Tibial artery (tissue), 4 donors: ENCODE data around the gene PCDHGA12.
"Not testable (repeated sequence)": the region's sequence is repeated elsewhere in the genome, so short reads cannot be mapped to it uniquely, and the experiment has no call there.

Experiments used
- DNase-seq, 2 donors: peaks; one replicate each; pipeline ENCODE4 v3.0.0-alpha.2; 2019
- H3K27ac ChIP-seq, 2 donors: fragments of 200-600 bp; sonication (generic) in 1 of 2; 1 replicate in 1 of 2; 2 replicates in 1 of 2; pipeline ENCODE4 v1.5.1; 2018 to 2019; ENCODE audit warnings: mild to moderate bottlenecking in 1 of 2
- H3K27me3 ChIP-seq, 2 donors: fragments of 200-600 bp; sonication (generic) in 1 of 2; one replicate each; pipeline versions ENCODE4 v1.5.1 to v1.6.0; 2016 to 2019
- H3K36me3 ChIP-seq, 3 donors: fragments of 200-600 bp; sonication (generic) in 2 of 3; one replicate each; pipeline ENCODE4 v1.5.1; 2016 to 2019; ENCODE audit warnings: mild to moderate bottlenecking in 2 of 3
- H3K4me1 ChIP-seq, 4 donors: fragments of 200-600 bp; sonication (generic) in 2 of 4; 1 replicate in 3 of 4; 2 replicates in 1 of 4; pipeline ENCODE4 v1.5.1; 2016 to 2019
- H3K4me3 ChIP-seq, 2 donors: fragments of 200-600 bp; sonication (generic) in 1 of 2; 1 replicate in 1 of 2; 2 replicates in 1 of 2; pipeline ENCODE4 v1.5.1; 2018 to 2019; ENCODE audit warnings: mild to moderate bottlenecking in 2 of 2
- H3K9me3 ChIP-seq, 3 donors: fragments of 200-600 bp; sonication (generic) in 1 of 3; one replicate each; pipeline ENCODE4 v1.5.1; 2016 to 2019
- intact Hi-C: fragments of 100-400 bp; cut with DNase I; formaldehyde crosslinking; loops from one replicate; pipeline ENCODE4 v1.15.0; 2023; ENCODE audit warnings: low total_unique reads
- TF ChIP-seq, protein P1 (sequence below), 2 experiments: fragments of 200-600 bp in 1 of 2; fragments of 450-650 bp in 1 of 2; IDR thresholded peaks; one replicate each; pipeline ENCODE4 v1.5.1; 2017 to 2019; ENCODE audit warnings: antibody characterized with exemption in 2 of 2, mild to moderate bottlenecking in 1 of 2, moderate library complexity in 1 of 2

The PCDHGA12 gene

DNA sequence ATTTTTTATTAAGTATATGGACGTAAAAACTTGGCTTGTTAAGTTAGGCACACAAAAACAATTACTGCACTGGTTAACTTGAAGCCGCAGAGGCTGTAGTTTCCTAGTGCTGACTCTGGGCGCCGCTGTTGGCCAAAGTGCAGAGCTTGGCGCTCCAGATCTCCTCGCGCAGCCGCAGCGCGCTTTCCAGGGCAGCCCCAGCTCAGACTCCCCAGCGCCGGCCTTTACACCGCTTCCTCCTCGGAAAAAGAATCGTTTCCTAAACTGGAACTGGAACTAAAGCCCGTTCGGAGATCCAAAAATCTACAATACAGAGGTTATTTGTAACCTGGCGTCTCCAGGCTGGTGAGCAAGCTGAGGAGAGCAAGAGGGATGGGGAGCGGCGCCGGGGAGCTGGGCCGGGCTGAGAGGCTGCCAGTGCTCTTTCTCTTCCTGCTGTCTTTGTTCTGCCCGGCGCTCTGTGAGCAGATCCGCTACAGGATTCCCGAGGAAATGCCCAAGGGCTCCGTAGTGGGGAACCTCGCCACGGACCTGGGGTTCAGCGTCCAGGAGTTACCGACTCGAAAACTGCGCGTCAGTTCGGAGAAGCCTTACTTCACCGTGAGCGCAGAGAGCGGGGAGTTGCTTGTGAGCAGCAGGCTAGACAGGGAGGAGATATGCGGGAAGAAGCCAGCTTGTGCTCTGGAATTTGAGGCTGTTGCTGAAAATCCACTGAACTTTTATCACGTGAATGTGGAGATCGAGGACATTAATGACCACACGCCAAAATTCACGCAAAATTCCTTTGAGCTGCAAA lies 32.4 kb upstream of the PCDHGA12 start, which contains the start of gene PCDHGB5:
Gene PCDHGB5, plus strand, starts transcription at position 192 of the 796 bp plus-strand sequence. Its CDS starts 181 bp downstream, at position 373.
- Histone ChIP-seq H3K4me3 (peak within 1 kb of the TSS; percentile 31 to 38), H3K36me3 (peaks cover 3 to 50% (median 31%) of the 10 kb centered on the region in 3 donors), H3K9me3 (peaks cover 52 to 98% (median 89%) of the 10 kb centered on the region in 3 donors)
- H3K27me3 ChIP-seq, intact Hi-C loops, H3K4me1 ChIP-seq, DNase-seq, H3K27ac ChIP-seq: not testable (repeated sequence)
- TF ChIP-seq, protein P1, sequence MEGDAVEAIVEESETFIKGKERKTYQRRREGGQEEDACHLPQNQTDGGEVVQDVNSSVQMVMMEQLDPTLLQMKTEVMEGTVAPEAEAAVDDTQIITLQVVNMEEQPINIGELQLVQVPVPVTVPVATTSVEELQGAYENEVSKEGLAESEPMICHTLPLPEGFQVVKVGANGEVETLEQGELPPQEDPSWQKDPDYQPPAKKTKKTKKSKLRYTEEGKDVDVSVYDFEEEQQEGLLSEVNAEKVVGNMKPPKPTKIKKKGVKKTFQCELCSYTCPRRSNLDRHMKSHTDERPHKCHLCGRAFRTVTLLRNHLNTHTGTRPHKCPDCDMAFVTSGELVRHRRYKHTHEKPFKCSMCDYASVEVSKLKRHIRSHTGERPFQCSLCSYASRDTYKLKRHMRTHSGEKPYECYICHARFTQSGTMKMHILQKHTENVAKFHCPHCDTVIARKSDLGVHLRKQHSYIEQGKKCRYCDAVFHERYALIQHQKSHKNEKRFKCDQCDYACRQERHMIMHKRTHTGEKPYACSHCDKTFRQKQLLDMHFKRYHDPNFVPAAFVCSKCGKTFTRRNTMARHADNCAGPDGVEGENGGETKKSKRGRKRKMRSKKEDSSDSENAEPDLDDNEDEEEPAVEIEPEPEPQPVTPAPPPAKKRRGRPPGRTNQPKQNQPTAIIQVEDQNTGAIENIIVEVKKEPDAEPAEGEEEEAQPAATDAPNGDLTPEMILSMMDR (IDR thresholded peaks at IDR 0.05), result peak in 1 of 2 experiments; percentile 44

- no peak overlapping the region for H3K27ac ChIP-seq
- no peaks in the 10 kb centered on the region for H3K4me1 ChIP-seq
- H3K9me3 ChIP-seq, result peaks cover 48 to 98% (median 89%) of the 10 kb centered on the region in 3 donors
- TF ChIP-seq, protein P1 (IDR thresholded peaks at IDR 0.05), result no peak
- H3K36me3 ChIP-seq, result peaks cover 5 to 53% (median 31%) of the 10 kb centered on the region in 3 donors
- DNase-seq, result no peak
- H3K27me3 ChIP-seq, result no peaks in the 10 kb centered on the region
- no peak overlapping the region for H3K4me3 ChIP-seq
- intact Hi-C loops, result no loop called here
Observed at GRCh38 chr5:141398608-141399007, 31.7 kb upstream of the PCDHGA12 start.

DNA sequence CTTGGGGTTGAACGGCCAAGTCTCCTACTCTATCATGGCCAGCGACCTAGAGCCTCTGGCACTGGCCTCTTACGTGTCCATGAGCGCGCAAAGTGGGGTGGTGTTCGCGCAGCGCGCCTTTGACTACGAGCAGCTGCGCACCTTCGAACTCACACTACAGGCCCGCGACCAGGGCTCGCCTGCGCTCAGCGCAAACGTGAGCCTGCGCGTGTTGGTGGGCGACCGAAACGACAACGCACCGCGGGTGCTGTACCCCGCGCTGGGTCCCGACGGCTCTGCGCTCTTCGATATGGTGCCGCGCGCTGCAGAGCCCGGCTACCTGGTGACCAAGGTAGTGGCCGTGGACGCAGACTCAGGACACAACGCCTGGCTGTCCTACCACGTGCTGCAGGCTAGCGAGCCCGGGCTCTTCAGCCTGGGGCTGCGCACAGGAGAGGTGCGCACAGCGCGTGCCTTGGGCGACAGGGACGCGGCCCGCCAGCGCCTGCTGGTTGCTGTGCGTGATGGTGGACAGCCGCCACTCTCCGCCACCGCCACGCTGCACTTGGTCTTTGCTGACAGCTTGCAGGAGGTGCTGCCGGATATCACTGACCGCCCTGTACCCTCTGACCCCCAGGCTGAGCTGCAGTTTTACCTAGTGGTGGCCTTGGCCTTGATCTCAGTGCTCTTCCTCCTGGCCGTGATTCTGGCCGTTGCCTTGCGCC lies 30.6 kb upstream of the PCDHGA12 start:
- peak in 1 of 2 donors; percentile 43 for DNase-seq
- Histone ChIP-seq H3K9me3 (peaks cover 40 to 98% (median 89%) of the 10 kb centered on the region in 3 donors), H3K4me3 (no peak overlapping the region), H3K4me1 (no peaks in the 10 kb centered on the region), H3K27me3 (no peaks in the 10 kb centered on the region), H3K27ac (no peak overlapping the region), H3K36me3 (peaks cover 6 to 54% (median 37%) of the 10 kb centered on the region in 3 donors)
- intact Hi-C loops, result no loop called here
- TF ChIP-seq, protein P1 (IDR thresholded peaks at IDR 0.05), result no peak

- peak within 1 kb of the TSS; percentile 29 to 31 for H3K4me3 ChIP-seq
- TF ChIP-seq, protein P1 (IDR thresholded peaks at IDR 0.05), result peak in 1 of 2 experiments; percentile 16
- intact Hi-C loops, result no loop called here
- peaks cover 35 to 98% (median 85%) of the 10 kb centered on the region in 3 donors for H3K9me3 ChIP-seq
- H3K36me3 ChIP-seq, result peaks cover 10 to 54% (median 51%) of the 10 kb centered on the region in 3 donors
- H3K4me1 ChIP-seq, result no peaks in the 10 kb centered on the region
- peak in 1 of 2 donors; percentile 59 for DNase-seq
- H3K27me3 ChIP-seq, result no peaks in the 10 kb centered on the region
- H3K27ac ChIP-seq, result no peak within 1 kb of the TSS
Observed at GRCh38 chr5:141402553-141403243, 27.6 kb upstream of the PCDHGA12 start, which contains the start of gene PCDHGA9. PCDHGA9 (plus strand) TSS chr5:141402778; CDS start chr5:141402953, 175 bp downstream.

DNA sequence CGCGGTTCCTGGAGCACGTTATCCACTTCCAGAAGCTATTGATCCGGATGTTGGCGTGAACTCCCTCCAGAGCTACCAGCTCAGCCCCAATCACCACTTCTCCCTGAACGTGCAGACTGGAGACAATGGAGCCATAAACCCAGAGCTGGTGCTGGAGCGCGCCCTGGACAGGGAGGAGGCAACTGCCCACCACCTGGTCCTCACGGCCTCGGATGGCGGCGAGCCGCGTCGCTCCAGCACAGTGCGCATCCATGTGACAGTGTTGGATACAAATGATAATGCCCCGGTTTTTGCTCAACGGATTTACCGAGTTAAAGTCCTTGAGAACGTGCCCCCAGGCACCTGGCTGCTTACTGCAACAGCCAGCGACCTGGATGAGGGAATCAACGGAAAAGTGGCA lies 26.9 kb upstream of the PCDHGA12 start:
- intact Hi-C loops, result no loop called here
- DNase-seq, result no peak
- peak overlapping the region in 1 of 2 donors; percentile 31 for H3K4me3 ChIP-seq
- TF ChIP-seq, protein P1 (IDR thresholded peaks at IDR 0.05), result no peak
- peaks cover 36 to 100% (median 89%) of the 10 kb centered on the region in 3 donors for H3K9me3 ChIP-seq
- peaks cover 10 to 54% (median 54%) of the 10 kb centered on the region in 3 donors for H3K36me3 ChIP-seq
- no peaks in the 10 kb centered on the region for H3K27me3 ChIP-seq
- no peaks in the 10 kb centered on the region for H3K4me1 ChIP-seq
- no peak overlapping the region for H3K27ac ChIP-seq
